K562 (cell line): ENCODE measurements around the gene SEPHS1. TPM values are rescaled to one million over a fixed set of nuclear protein-coding genes. Genes with fewer than 3 reads are reported as not detected.
A peak's percentile ranks its signal among the peaks of the same experiment; 100 is the strongest.

Source experiments
- EHMT2 ChIP-seq: fragments of 450-650 bp; IDR thresholded peaks from 2 replicates; pipeline ENCODE4 v1.6.1; 2018; ENCODE audit warnings: antibody characterized with exemption
- MYC ChIP-seq, 2 experiments: fragments of 250-450 bp in 1 of 2; sonication (Bioruptor Pico) in 1 of 2; IDR thresholded peaks; 2 replicates each; pipeline versions ENCODE4 v1.5.1 to v1.6.1; 2012 to 2021; ENCODE audit warnings: low read depth in 2 of 2, borderline replicate concordance in 1 of 2, improper control_type of control experiment in 1 of 2, low read length in 1 of 2, mild to moderate bottlenecking in 1 of 2, moderate library complexity in 1 of 2
- MYNN ChIP-seq, 2 experiments: sonication (generic); formaldehyde crosslinking in 1 of 2; IDR thresholded peaks; 2 replicates each; pipeline versions ENCODE4 v1.5.0 to v1.6.1; 2016 to 2020; ENCODE audit warnings: antibody characterized with exemption in 1 of 2, missing genetic modification reagents in 1 of 2
- POLR2B ChIP-seq: fragments of 450-650 bp; IDR thresholded peaks from 2 replicates; pipeline ENCODE4 v1.6.1; 2018; ENCODE audit warnings: low read depth; ENCODE audit not compliant: partially characterized antibody
- ZNF395 ChIP-seq: fragments of 200-800 bp; sonication (Bioruptor generic); IDR thresholded peaks from 2 replicates; pipeline ENCODE4 v1.6.1; 2017; ENCODE audit warnings: missing genetic modification characterization, missing compliant biosample characterization
- ZNF668 ChIP-seq: fragments of 250-450 bp; sonication (Bioruptor Pico); IDR thresholded peaks from 2 replicates; pipeline ENCODE4 v1.8.0; 2022; ENCODE audit warnings: mild to moderate bottlenecking, inconsistent platforms
- ZNF780A ChIP-seq: fragments of 250-450 bp; sonication (Bioruptor Pico); IDR thresholded peaks from 2 replicates; pipeline ENCODE4 v1.5.0; 2021; ENCODE audit warnings: mild to moderate bottlenecking
- polyA plus RNA-seq, 8 experiments: library from polyadenylated mRNA; depleted of rRNA in 4 of 8; stranded (reverse) in 5 of 8; unstranded in 3 of 8; fragments of >200 nt; fragmentation: Nextera tagmentation in 2 of 8; fragmentation: Illumina TruSeq in 1 of 8; extraction: Ambion mirVana in 2 of 8; extraction: Trizol in 1 of 8; gene quantifications; 2 replicates each; pipeline versions ENCODE4 v1.2.1 to v1.2.3, GENCODE V29; 2011 to 2014; ENCODE audit warnings: inconsistent platforms in 1 of 8, missing spikeins in 1 of 8
- total RNA-seq, 7 experiments: library from RNA; depleted of rRNA in 6 of 7; stranded (reverse); fragments of >200 nt in 6 of 7; fragmentation: Illumina TruSeq in 2 of 7; extraction: Trizol in 2 of 7; gene quantifications; 2 replicates each; pipeline versions ENCODE4 v1.2.1 to v1.2.3, GENCODE V29; 2011 to 2021; ENCODE audit warnings: low replicate concordance in 1 of 7
- TF ChIP-seq, protein P1 (sequence below): sonication (generic); formaldehyde crosslinking; IDR thresholded peaks from 2 replicates; pipeline ENCODE4 v1.8.0; 2023; ENCODE audit warnings: missing genetic modification reagents, mild to moderate bottlenecking, borderline replicate concordance
- TF ChIP-seq, protein P2 (sequence below): sonication (generic); formaldehyde crosslinking; IDR thresholded peaks from 2 replicates; pipeline ENCODE4 v1.8.0; 2022; ENCODE audit warnings: mild to moderate bottlenecking, missing genetic modification reagents, borderline replicate concordance
- TF ChIP-seq, protein P3 (sequence below): IDR thresholded peaks from 2 replicates; pipeline ENCODE4 v1.6.1; 2011; ENCODE audit warnings: borderline replicate concordance, low read depth, mild to moderate bottlenecking, moderate library complexity, low read length; ENCODE audit not compliant: insufficient read depth, poor library complexity, severe bottlenecking
- TF ChIP-seq, protein P4 (sequence below), 3 experiments: fragments of 200-800 bp in 1 of 3; sonication (Bioruptor generic) in 1 of 3; sonication (generic) in 1 of 3; formaldehyde crosslinking in 1 of 3; IDR thresholded peaks; 2 replicates each; pipeline versions ENCODE4 v1.6.1 to v1.8.0; 2016 to 2022; ENCODE audit warnings: mild to moderate bottlenecking in 2 of 3, missing compliant biosample characterization in 2 of 3, missing genetic modification characterization in 2 of 3, missing genetic modification reagents in 1 of 3

SEPHS1 gene
- total and polyA plus RNA-seq, 9 of the 15 experiments (the other 6 are each of a cell fraction or from before 2014, with no cell fraction given): 14.7 to 82.8 (median 41.8) TPM

- TF ChIP-seq, protein P1, sequence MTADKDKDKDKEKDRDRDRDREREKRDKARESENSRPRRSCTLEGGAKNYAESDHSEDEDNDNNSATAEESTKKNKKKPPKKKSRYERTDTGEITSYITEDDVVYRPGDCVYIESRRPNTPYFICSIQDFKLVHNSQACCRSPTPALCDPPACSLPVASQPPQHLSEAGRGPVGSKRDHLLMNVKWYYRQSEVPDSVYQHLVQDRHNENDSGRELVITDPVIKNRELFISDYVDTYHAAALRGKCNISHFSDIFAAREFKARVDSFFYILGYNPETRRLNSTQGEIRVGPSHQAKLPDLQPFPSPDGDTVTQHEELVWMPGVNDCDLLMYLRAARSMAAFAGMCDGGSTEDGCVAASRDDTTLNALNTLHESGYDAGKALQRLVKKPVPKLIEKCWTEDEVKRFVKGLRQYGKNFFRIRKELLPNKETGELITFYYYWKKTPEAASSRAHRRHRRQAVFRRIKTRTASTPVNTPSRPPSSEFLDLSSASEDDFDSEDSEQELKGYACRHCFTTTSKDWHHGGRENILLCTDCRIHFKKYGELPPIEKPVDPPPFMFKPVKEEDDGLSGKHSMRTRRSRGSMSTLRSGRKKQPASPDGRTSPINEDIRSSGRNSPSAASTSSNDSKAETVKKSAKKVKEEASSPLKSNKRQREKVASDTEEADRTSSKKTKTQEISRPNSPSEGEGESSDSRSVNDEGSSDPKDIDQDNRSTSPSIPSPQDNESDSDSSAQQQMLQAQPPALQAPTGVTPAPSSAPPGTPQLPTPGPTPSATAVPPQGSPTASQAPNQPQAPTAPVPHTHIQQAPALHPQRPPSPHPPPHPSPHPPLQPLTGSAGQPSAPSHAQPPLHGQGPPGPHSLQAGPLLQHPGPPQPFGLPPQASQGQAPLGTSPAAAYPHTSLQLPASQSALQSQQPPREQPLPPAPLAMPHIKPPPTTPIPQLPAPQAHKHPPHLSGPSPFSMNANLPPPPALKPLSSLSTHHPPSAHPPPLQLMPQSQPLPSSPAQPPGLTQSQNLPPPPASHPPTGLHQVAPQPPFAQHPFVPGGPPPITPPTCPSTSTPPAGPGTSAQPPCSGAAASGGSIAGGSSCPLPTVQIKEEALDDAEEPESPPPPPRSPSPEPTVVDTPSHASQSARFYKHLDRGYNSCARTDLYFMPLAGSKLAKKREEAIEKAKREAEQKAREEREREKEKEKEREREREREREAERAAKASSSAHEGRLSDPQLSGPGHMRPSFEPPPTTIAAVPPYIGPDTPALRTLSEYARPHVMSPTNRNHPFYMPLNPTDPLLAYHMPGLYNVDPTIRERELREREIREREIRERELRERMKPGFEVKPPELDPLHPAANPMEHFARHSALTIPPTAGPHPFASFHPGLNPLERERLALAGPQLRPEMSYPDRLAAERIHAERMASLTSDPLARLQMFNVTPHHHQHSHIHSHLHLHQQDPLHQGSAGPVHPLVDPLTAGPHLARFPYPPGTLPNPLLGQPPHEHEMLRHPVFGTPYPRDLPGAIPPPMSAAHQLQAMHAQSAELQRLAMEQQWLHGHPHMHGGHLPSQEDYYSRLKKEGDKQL (CRISPR knock-in tag): no peak
- TF ChIP-seq MYC (IDR thresholded peaks at IDR 0.05; ENCODE audit: low read depth, low read length) (0 out of 2 replicates have a peak, but pooled peaks have one; percentile 3), MYC (CRISPR knock-in tag; IDR thresholded peaks at IDR 0.05; ENCODE audit: borderline replicate concordance, low read depth) (no peak), ZNF395 (CRISPR knock-in tag) (peak; percentile 88; the same call in 1 of the 2 replicates), POLR2B (no peak), MYNN (IDR thresholded peaks at IDR 0.05) (no peak), MYNN (CRISPR knock-in tag; IDR thresholded peaks at IDR 0.05) (no peak), ZNF668 (CRISPR knock-in tag) (no peak), EHMT2 (no peak), ZNF780A (CRISPR knock-in tag) (no peak)
- TF ChIP-seq, protein P2, sequence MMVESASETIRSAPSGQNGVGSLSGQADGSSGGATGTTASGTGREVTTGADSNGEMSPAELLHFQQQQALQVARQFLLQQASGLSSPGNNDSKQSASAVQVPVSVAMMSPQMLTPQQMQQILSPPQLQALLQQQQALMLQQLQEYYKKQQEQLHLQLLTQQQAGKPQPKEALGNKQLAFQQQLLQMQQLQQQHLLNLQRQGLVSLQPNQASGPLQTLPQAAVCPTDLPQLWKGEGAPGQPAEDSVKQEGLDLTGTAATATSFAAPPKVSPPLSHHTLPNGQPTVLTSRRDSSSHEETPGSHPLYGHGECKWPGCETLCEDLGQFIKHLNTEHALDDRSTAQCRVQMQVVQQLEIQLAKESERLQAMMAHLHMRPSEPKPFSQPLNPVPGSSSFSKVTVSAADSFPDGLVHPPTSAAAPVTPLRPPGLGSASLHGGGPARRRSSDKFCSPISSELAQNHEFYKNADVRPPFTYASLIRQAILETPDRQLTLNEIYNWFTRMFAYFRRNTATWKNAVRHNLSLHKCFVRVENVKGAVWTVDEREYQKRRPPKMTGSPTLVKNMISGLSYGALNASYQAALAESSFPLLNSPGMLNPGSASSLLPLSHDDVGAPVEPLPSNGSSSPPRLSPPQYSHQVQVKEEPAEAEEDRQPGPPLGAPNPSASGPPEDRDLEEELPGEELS (CRISPR knock-in tag): no peak
- TF ChIP-seq, protein P3, sequence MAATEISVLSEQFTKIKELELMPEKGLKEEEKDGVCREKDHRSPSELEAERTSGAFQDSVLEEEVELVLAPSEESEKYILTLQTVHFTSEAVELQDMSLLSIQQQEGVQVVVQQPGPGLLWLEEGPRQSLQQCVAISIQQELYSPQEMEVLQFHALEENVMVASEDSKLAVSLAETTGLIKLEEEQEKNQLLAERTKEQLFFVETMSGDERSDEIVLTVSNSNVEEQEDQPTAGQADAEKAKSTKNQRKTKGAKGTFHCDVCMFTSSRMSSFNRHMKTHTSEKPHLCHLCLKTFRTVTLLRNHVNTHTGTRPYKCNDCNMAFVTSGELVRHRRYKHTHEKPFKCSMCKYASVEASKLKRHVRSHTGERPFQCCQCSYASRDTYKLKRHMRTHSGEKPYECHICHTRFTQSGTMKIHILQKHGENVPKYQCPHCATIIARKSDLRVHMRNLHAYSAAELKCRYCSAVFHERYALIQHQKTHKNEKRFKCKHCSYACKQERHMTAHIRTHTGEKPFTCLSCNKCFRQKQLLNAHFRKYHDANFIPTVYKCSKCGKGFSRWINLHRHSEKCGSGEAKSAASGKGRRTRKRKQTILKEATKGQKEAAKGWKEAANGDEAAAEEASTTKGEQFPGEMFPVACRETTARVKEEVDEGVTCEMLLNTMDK: no peak
- TF ChIP-seq, protein P4, sequence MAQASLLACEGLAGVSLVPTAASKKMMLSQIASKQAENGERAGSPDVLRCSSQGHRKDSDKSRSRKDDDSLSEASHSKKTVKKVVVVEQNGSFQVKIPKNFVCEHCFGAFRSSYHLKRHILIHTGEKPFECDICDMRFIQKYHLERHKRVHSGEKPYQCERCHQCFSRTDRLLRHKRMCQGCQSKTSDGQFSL (CRISPR knock-in tag; IDR thresholded peaks at IDR 0.05): no peak
- TF ChIP-seq, protein P4 (tag; IDR thresholded peaks at IDR 0.05): peak in 1 of 2 experiments; percentile 21; a peak in 1 of 4 replicates
Observed at GRCh38 chr10:13347500-13348156, 465 bp downstream of the SEPHS1 start (continued).
